MCF 10A (cell line): ENCODE data around the gene CDH15. TPM values are rescaled to one million over a fixed set of nuclear protein-coding genes. Genes with fewer than 3 reads are reported as not detected.

ENCODE experiments used
- BruUV-seq: library from RNA; stranded (reverse); fragments of 400-500 nt; replicated peaks from 2 replicates; lab custom pipeline; 2021; lab: Mats Ljungman, UMichigan
- CTCF ChIA-PET: fragments of 300-600 bp; sonication (Branson Sonifier 250); formaldehyde crosslinking; extraction: SDS; loops from one replicate; lab custom pipeline; 2021; ENCODE audit warnings: antibody characterized with exemption, inconsistent platforms; lab: Yijun Ruan, JAX
- POLR2A ChIA-PET: fragments of 300-600, 350-650 bp; sonication (Branson Sonifier 250); formaldehyde crosslinking; extraction: SDS; loops from one replicate; lab custom pipeline; 2020; ENCODE audit warnings: antibody characterized with exemption, inconsistent platforms; lab: Yijun Ruan, JAX
- DNase-seq: peaks from one replicate; pipeline ENCODE4 v3.0.0-alpha.2; 2018; ENCODE audit not compliant: unreplicated experiment
- H3K27ac Mint-ChIP-seq: one replicate; pipeline ENCODE4 v1.8.0; 2022; ENCODE audit warnings: mild to moderate bottlenecking, low read depth, mixed read lengths; ENCODE audit not compliant: unreplicated experiment
- H3K27me3 Mint-ChIP-seq: one replicate; pipeline ENCODE4 v1.8.0; 2022; ENCODE audit warnings: mixed read lengths; ENCODE audit not compliant: insufficient read depth, unreplicated experiment
- H3K36me3 Mint-ChIP-seq: one replicate; pipeline ENCODE4 v1.8.0; 2022; ENCODE audit warnings: mild to moderate bottlenecking, moderate library complexity, mixed read lengths; ENCODE audit not compliant: insufficient read depth, unreplicated experiment
- H3K4me1 Mint-ChIP-seq: one replicate; pipeline ENCODE4 v1.8.0; 2022; ENCODE audit warnings: mixed read lengths; ENCODE audit not compliant: insufficient read depth, unreplicated experiment
- H3K4me3 Mint-ChIP-seq: one replicate; pipeline ENCODE4 v1.8.0; 2022; ENCODE audit warnings: mild to moderate bottlenecking, moderate library complexity, mixed read lengths; ENCODE audit not compliant: unreplicated experiment
- H3K9me3 Mint-ChIP-seq: one replicate; pipeline ENCODE4 v1.8.0; 2022; ENCODE audit warnings: mixed read lengths; ENCODE audit not compliant: unreplicated experiment
- CTCF ChIP-seq: fragments of 200-600 bp; IDR thresholded peaks from one replicate; pipeline ENCODE4 v1.8.0; 2022; ENCODE audit warnings: antibody characterized with exemption, mild to moderate bottlenecking; ENCODE audit not compliant: unreplicated experiment
- intact Hi-C: fragments of 100-400 bp; cut with micrococcal nuclease; formaldehyde crosslinking; loops from 2 replicates; pipeline ENCODE4 v1.14.1; 2022
- total RNA-seq: library from RNA; stranded (reverse); gene quantifications from 2 replicates; pipeline ENCODE4 v1.2.3, GENCODE V29; 2022

The CDH15 gene
- total RNA-seq, 1 experiment from 2014 or later: not detected

GRCh38 chr16:89141884-89142267 lies 29.7 kb upstream of the CDH15 start:
- intact Hi-C loops: no loop called here
- Mint-ChIP-seq H3K27me3 (no peaks in the 10 kb centered on the region), H3K27ac (no peak overlapping the region), H3K4me1 (no peaks in the 10 kb centered on the region), H3K4me3 (no peak overlapping the region), H3K36me3 (peaks cover 32% of the 10 kb centered on the region), H3K9me3 (no peaks in the 10 kb centered on the region)
- POLR2A ChIA-PET: no interaction called here
- BruUV-seq: no TSS peak
- CTCF ChIA-PET: no interaction called here
- no peak for TF ChIP-seq CTCF
- DNase-seq: no peak

GRCh38 chr16:89142474-89143195 lies 28.9 kb upstream of the CDH15 start:
- no peak for DNase-seq
- TF ChIP-seq CTCF: no peak
- H3K36me3 Mint-ChIP-seq: peaks cover 32% of the 10 kb centered on the region
- intact Hi-C loops: no loop called here
- no peak overlapping the region for H3K27ac Mint-ChIP-seq
- ChIA-PET CTCF (no interaction called here), POLR2A (no interaction called here)
- no peaks in the 10 kb centered on the region for H3K9me3 Mint-ChIP-seq
- BruUV-seq: no TSS peak
- no peak overlapping the region for H3K4me3 Mint-ChIP-seq
- no peaks in the 10 kb centered on the region for H3K27me3 Mint-ChIP-seq
- H3K4me1 Mint-ChIP-seq: no peaks in the 10 kb centered on the region

GRCh38 chr16:89143201-89143741 lies 28.3 kb upstream of the CDH15 start:
- ChIA-PET CTCF (no interaction called here), POLR2A (no interaction called here)
- Mint-ChIP-seq H3K36me3 (peaks cover 37% of the 10 kb centered on the region), H3K9me3 (no peaks in the 10 kb centered on the region), H3K4me3 (no peak overlapping the region), H3K4me1 (no peaks in the 10 kb centered on the region), H3K27ac (no peak overlapping the region), H3K27me3 (no peaks in the 10 kb centered on the region)
- no peak for DNase-seq
- intact Hi-C loops: no loop called here
- no peak for TF ChIP-seq CTCF
- no TSS peak for BruUV-seq

GRCh38 chr16:89143911-89144675 lies 27.5 kb upstream of the CDH15 start:
- POLR2A ChIA-PET: no interaction called here
- no peak for DNase-seq
- BruUV-seq: no TSS peak
- H3K27ac Mint-ChIP-seq: no peak overlapping the region
- H3K27me3 Mint-ChIP-seq: no peaks in the 10 kb centered on the region
- no peak for TF ChIP-seq CTCF
- H3K9me3 Mint-ChIP-seq: peaks cover 6% of the 10 kb centered on the region
- H3K36me3 Mint-ChIP-seq: peaks cover 46% of the 10 kb centered on the region
- CTCF ChIA-PET: no interaction called here
- no peaks in the 10 kb centered on the region for H3K4me1 Mint-ChIP-seq
- intact Hi-C loops: no loop called here
- no peak overlapping the region for H3K4me3 Mint-ChIP-seq
